Measurements from ENCODE around the gene SUPT16H.
"Not testable (repeated sequence)": the region's sequence is repeated elsewhere in the genome, so short reads cannot be mapped to it uniquely, and the experiment has no call there.

The SUPT16H gene

DNA sequence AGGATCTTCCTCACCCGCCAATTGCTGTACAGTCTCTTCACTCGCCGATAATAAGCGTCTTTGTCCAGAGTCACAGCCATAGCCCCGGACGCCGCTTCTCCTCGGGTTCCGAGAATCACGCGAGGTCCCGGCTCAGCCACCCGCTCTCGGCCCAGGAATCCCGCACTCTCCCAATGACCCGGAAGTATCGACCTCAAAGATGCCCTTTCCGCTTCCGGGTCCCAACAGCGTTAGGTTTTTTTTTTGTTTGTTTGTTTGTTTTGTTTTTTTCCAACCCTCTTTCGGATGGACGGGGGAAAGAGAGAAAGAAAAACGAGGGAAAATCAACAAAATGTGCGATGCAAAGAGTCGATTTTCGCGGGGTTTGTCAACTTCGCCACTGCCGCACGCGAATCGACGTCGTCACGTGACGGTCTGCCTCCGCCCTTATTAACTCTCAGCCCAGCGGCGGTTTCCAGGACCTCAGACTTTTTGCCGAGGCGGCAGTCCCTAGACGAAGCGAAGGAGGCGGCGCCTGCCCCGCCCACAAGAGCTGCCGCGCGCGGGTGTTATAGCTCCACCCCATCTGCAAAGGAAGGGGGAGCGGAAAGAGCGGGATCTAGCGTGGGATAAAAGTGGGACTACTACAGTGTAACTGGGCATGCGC, at the start of gene SUPT16H:
Gene SUPT16H, minus strand, starts transcription at position 172 of the 646 bp plus-strand sequence. Its CDS starts 92 bp downstream, at position 80.
- DNase-seq = peak; percentile 100

DNA sequence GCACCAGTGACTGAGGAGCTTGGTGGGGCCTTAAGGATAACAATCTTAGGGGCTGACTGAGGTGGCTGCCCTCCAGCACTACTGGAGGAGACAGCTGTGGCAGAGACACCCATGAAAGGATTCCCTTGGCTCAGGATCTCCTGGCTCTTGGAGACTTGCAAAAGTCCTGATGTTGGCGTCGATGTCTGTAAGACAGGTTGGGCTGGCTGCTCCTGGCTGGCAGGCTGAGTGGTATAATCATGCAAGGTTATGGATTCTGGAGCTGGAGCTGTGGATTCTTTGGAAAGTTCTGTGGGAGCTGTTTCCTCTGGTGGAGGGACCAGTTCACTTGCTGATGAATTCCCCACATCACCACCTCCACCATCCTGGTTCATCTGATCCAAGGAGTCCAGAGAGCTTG, 47.3 kb upstream of the SUPT16H start:
- DNase-seq = no peak

DNA sequence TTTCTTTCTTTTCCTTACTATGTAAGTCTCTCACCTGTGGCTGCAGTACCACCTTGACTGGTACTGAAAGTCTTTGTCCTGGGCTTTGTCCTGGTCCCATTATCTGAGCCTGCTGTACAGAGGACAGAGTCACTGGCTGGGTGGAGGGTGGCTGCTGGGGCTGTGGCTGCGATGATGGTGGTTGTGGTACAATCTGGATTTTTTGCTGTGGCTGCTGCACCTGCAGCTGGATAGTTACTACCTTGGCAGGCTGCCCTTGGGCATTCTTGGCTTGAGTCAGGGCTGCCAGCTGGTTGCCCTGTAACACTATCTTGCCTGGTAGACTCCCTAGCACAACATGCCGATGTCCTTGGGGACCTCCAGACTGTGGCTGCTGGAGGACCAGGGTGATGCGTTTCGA, 45.1 kb upstream of the SUPT16H start:
- DNase-seq = peak; percentile 100

DNA sequence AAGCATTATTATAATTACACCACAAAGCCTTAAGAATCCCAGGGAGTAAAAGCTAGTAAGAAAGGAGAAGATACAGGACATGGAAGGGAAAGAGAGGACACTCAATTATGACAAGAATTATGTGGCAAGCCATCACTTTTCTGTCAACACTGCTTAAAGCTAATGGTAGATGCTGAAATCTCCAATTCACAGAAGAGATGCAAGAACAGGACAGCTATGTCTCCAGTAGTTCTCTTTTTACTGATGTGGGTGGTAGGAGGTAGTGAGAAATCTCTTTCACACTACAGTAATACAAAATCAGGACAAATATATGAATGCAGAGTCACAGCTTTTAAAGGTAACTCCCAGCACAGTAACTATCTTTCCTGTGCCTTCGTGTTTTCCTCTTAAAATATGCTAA, 42.9 kb upstream of the SUPT16H start:
- DNase-seq = no peak

DNA sequence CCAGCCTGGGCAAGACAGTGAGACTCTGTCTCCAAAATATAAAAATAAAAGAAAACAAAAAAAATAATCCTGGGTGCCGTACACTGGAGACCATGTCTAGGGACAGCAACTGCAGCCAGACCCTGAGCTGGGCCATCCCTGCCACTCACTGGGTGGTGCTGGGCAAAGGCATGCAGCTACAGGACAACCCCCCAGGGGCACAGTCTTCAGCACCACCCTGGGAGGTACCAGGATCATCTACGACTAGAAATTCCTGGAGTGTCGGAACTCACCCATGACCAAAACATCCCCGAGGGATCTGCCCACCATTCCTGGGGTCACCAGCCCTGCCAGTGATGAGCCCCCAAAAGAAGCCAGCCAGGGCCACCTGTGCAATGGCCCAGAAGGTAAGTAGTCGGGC, 35.7 kb upstream of the SUPT16H start:
- no peak for DNase-seq

DNA sequence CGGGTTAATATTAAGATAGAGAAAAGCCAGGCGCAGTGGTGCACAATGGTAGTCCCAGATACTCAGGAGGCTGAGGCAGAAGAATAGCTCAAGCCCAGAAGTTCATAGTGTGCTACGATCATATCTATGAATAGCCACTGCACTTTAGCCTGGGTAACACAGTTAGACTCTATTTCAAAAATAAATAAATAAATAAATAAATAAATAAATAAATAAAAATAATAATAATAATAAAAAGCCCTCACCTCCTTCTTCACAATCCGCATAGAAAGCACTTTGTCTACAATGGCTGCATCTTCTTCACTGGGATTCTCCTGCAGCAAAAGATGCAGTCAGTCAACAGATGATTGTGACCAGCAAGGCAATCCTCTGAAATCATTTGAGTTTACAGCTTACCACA, 31.5 kb upstream of the SUPT16H start:
- DNase-seq = no peak

DNA sequence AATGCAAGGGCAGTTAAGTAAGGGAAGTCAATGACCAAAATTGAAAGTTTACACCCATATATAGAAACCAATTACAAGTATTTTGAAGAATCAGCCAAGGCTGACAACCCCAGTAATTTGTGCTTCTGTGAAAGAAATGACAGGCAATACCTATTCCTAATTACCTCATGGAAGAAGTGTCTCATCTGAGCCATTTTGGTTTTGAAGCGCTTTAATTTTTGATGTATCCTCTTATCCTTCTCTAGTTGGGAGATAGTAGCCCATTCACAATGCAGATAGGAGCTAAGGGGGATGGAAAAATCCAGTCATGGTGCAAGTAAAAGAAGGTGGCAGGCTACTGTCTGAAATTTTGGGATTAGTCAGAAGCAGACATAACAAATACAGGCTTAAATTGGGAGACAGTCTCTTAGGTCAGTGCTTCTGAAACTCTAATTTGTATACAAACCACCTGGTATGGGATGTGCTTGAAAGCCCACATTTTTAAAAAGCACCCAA, 30.4 kb upstream of the SUPT16H start:
- DNase-seq = no peak

DNA sequence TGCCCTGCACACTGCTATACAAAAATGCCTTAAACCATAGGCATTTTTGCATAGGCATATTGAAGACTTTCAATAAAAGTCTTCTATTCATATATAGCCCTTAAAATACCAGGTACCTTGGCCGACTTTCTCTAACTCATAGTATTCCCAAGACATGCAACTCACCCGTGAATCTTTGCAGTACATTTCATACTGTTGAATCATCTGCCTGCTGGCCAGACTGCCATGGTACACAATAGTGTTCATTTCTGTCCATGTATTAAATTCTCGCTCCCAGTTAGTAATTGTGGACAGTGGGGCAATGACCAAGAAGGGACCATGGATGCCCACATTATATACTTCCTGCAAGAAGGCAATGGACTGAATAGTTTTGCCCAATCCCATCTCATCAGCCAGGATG, 24.3 kb upstream of the SUPT16H start:
- DNase-seq = no peak

DNA sequence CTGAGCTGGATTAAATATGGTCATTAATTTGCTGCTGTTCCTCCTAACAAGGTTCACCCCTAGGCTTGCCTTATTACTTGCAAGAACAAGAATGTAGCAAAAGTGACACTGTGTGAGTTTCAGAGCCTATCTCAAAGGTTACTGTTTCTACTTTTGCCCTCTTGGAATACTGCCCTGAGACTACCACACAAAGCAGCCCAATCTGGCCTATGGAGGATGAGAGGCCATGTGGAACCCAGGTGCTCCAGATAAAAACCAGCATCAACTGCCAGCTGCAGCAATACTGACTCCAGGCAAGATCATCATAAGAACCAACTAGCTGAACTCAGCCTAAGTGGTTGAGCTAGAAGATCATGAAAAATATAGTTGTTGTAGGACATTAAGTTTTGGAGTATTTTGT, 22.4 kb upstream of the SUPT16H start:
- DNase-seq = no peak

DNA sequence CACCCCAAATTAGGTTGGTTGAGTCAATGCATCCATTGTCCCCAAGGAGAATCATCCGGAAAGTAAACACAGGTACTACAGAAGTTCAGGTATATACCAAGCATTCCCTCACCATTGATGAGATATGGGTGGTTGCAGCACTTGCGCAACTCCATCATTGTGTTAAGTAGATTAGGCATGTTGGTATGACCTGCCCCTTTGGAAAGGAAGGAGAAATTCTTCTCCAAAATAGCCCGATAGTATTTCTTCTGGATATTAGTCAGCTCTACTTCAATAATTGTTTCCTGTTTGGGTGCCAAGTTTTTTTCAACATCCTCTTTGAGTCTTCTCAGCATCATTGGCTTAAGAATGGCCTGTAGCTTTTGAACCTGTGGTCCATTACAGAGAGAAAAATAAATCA, 21.3 kb upstream of the SUPT16H start:
- no peak for DNase-seq

DNA sequence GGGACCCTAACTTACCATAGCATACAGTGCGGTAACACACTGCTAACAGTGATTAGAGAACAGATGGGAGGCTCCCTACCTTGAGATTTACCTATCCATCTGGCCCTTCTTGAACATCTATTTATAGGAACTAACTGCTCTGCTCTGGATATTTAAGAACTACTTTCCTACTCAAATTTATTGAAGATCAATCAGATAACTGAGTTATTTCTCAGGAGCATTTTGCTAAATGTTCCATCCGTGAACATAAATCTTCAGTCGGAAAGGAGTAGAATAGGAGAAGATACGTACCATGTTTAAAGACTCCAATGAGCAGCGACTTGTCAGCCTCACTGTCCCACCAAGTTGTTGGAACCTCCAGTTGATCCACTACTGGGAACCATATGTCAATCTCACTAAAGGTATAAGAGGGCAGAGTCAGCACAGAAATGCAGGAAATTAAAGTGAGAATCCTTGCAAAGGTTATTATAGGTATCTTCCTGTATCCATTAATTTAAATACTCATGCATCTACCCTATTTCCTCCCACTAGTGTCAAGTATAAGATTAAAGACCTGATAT, 15.6 kb upstream of the SUPT16H start:
- DNase-seq = peak; percentile 93

DNA sequence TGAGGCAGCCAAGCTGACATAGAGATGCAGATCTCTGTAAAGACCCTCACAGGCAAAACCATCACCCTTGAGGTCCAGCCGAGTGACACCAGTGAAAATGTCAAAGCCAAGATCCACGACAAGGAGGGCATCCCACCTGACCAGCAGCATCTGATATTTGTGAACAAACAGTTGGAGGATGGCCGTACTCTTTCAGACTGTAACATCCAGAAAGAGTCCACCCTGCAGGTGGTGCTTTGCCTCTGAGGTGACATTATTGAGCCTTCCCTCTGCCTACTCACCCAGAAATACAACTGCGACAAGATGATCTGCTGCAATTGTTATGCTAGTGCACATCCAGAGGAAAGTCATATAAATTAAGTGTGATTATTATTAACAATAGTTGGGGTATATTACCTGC, 15.1 kb upstream of the SUPT16H start:
- DNase-seq = no peak

DNA sequence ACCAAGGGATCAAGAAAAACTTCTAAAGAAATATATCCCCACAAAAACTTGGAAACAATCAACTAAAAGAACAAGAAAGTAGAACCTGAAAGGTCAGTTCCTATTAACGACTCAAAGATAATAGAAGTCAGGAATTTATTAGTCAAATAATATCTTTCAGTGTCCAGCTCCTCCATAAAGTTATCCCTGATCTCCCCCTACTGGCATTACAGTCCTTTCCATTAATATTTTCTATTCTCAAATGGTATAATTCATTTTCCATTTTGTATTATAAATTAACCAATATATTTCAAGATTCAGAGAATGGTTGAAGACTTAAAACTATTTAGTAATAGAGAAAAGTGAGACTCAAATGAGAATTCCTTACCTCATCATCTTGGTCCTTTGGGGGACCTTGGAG, 11.6 kb upstream of the SUPT16H start:
- DNase-seq = no peak

DNA sequence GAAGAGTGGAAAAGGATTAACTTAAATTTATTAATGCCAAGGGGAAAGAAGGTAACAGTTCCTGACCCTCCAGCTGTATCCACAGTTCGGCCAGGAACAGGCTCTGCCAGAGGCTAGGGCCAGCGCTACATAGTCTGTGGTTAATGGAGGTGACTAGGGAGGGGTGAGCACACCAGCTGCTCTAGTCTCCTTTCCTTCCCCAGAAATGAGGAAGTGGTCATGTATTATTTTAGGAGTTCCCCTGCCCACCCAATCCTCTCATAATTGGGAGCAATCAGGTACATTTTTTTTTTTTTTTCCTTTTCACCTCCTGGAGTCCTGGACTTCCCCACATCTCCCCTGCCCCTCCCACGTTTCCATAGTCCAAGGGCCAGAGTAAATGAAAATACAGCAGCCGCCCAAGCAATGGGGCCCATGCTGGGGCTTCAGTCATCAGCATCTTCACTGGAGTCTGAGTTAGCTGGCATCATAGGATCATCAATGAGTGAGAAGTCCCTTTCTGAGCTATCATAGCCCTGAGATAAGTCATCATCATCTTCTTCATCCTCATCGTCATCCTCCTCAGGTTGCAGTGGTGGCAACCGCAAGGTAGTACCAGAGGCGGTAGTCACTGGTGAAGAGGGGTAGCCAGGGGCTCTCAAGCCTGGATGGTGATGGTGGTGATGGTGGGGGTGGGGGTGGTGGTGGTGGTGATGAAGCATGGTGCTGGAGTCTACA, 1.5 kb upstream of the SUPT16H start:
- no peak for DNase-seq

DNA sequence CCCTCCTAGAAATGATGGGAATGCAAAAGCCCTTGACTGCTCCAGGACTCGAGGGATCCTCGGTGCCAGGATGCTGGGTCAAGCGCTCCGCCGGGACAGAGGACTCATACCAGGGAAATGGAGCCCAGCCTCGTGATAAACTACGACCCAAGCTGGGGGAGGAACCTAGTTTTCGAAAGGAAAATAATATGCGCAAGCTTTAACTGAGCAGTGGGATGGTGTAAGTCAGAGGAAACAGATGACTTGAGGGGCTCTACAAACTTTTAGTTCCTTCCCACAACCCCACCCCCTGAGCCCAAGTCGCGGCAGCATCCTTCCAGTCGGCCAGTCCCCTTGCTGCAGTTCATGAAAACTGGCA, 654 bp upstream of the SUPT16H start:
- no peak for DNase-seq

DNA sequence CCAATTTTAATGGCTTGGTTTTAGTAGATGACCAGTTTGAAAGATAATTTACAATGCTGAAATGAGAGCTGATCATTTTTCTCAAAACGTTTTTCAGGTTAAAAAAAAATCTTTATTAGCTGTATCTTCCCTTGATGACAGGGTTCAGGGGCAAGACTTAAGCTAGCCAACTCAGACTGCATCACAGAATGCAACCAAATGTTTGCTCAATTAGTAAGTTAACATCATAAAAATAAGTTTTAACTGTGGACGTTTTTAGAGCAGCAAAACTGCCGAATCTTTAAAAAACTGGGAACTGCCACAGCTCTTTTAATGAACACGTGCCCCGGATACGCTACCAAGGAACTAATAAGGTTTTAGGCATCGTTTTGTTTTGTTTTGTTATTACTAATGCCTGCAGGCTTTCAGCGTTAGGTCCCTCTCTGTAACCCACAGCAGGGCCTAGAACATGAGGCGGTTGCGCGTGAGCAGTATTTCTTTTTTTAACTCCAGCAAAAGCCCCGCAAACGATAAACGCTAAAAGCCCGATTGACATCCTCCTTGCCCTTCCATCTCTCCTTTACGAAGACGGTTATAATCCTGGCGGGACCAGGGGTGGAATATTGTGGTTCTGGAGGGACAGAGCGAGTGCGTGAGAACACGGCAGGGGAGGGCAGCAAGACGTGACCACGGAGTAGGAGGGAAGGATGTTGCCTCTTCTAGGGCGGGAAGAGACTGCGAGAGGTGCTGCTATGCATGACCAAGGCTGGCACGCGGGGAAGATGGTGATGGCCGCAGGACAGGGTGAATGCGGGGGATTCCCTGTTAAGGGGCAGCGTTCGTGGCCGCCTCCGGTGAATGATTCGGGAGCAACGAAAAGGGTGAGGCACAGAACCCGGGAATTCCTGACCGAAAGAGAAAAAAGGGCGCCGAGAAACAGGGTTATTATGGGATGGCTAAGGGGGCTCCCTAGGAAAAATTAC, 652 bp downstream of the SUPT16H start:
- peak; percentile 94 for DNase-seq

DNA sequence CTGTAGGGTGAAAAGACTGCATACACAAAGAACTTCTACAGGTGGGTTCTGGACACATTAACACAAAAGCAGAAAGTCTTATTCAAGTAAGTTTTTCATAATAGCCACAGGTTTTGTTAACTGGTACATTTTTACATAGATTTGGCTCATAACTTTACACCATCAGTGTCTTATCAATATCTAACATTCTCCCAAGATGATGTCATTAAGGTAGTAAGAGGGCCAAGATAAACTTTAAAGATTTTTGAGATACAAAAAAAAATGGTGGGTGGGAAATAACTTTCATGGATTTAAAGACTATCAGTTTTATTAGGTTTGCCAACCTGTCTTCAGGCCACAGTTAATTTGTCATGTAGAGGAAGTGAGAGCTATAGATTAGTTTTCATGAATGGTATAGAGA, 1.7 kb downstream of the SUPT16H start:
- DNase-seq = no peak

DNA sequence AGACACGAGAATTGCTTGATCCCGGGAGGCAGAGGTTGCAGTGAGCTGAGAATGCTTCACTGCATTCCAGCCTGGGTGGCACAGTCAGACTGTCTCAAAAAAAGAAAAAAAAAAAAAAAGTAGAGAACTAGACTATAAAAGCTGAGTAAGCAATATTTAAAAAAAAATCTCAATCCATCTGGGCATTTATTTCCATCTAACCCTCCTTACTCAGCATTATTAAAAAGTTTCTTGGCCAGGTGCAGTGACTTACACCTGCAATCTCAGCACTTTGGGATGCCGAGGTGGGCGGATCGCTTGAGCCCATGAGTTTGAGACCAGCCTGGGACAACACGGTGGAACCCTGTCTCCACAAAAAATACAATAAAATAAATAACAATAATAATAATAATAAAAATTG, 4.5 kb downstream of the SUPT16H start:
- no peak for DNase-seq

DNA sequence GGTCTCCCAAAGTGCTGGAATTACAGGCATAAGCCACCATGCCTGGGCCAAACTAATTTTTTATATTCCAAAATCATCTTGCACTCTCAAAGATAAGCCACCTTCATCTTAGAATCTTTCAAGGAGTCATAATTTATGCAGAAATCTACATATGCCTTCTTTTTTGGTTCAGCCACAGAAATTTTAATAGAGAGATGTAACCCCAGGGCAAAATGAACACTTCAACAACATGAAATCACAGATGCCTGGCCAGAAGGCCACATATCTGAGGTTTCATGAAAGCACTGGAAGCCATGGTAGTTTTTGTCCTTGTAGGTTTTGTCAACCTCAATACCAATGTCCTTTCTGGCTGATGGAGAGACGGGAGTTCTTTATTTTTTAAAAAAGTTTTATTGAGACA, 9.8 kb downstream of the SUPT16H start:
- no peak for DNase-seq

DNA sequence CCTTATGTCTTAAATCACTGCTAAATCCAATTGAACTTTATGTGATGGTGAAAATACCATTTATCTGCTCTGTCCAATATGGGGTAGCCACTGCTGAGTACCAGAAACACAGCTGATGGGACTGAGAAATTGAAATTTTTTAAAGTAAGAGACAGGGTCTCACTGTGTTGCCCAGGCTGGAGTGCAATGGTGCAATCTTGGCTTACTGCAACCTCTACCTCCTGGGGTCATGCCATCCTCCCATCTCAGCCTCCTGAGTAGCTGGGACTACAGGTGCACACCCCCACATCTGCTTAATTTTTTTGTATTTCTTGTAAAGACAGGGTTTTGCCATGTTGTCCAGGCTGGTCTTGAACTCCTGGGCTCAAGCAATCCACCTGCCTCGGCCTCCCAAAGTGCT, 11.0 kb downstream of the SUPT16H start:
- DNase-seq = not testable (repeated sequence)

DNA sequence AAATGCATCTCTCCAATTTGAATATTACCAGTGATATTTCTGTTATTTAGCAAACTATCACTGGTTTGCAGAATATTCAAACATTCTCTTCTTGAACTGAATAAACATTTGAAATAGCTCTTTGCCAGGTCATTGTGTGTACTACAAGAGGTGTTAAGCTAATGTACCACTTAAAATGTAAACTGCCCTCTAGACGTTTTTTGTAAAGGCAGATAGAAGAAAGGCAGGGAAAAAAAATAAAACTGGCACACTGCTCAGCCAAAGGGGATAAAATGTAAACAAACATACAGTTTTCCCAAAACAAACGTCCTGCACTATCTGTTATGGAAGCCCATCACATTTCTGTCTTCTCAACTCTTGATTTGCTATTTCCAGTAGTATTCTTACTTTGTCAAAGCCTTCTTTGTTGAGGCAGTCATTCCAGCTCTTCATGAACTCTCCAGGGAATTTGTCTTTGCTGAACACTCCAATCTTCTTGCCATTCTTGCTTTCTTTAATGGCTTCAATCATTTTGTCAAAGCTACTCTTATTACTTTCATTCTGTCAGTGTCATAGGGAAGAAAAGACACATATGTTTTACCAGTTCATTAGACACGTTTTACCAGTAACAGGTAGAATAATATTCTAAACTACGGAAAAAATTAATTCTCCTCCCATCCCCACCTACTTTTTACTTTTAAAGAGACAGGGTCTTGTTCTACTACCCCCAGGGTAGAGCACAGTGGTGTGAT, 13.7 kb downstream of the SUPT16H start:
- DNase-seq = no peak

DNA sequence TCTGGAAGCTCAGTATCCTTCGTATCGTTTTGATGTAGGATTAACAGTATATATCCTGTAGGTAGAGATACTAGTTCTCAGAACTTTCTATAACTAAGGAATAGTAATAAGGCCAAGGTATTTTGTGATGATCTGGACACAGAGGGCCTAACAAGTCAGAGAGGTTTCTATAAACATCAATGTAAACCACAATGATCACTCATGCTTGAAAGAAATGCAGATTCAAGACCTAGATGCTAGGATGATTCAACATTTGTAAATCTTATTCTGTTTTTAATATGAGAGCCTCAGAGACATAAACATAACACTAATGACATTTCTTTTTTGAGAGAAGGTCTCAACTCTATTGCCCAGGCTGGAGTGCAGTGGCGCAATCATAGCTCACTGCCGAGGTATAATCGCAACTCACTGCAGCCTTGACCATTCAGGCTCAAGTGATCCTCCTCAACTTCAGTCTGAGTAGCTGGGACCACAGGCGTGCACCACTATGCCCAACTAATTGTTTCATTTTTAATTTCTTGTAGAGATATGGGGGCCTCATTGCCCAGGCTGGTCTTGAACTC, 16.2 kb downstream of the SUPT16H start:
- DNase-seq = no peak

Measured in NCI-H2171 treated with DMSO at 0.1 percent for 48 hours (cell line).